GM19372 (cell line): ENCODE data around the gene SOX18.
"Not testable (repeated sequence)": the region's sequence is repeated elsewhere in the genome, so short reads cannot be mapped to it uniquely, and the experiment has no call there.

Source experiments
- ATAC-seq: cut with Tn5 transposase; IDR thresholded peaks from one replicate; pipeline ENCODE4 v1.9.1; 2021; ENCODE audit warnings: mild to moderate bottlenecking, low read depth, moderate library complexity; ENCODE audit not compliant: unreplicated experiment

Gene SOX18

GRCh38 chr20:64025101-64025825, 24.2 kb downstream of the SOX18 start:
- no peak for ATAC-seq

GRCh38 chr20:64024141-64024990, 25.1 kb downstream of the SOX18 start:
- no peak for ATAC-seq

DNA sequence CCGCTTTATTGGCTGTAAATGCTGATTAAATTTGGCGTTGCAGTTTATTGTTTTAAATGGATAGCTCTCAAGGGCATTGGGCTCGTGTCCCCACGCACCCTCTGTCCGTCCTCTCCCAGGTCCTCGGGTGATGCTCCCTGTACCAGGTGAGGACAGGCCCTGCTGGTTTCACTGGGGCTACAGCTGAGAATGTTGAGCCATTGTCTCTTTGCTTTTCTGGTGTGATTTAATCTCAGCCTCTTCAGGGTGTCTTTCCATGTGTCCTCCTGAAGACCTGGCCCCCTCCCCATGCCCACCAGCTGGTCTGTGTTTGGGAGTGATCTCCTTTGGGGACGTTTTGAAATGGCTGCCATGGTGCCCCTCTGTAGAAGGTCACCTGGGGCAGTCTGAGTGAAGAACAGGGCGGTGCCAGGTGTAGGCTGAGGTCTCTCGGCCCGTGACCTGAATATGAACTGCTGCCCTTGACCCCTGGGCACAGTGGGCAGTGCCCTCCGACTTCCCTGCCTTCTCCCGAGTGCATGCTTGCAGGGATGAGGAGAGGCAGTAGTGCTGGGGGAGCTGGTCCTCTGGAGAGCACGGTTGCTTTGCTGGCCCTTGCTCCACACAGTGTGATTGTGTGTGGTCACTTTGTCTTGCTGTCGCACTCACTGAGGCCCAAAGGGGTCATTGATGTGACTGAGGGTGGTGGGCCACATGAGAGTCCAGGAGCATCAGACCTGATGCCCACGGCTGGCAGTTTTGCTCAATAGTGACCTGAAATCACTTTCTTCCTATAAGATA, 25.9 kb downstream of the SOX18 start:
- ATAC-seq = no peak

DNA sequence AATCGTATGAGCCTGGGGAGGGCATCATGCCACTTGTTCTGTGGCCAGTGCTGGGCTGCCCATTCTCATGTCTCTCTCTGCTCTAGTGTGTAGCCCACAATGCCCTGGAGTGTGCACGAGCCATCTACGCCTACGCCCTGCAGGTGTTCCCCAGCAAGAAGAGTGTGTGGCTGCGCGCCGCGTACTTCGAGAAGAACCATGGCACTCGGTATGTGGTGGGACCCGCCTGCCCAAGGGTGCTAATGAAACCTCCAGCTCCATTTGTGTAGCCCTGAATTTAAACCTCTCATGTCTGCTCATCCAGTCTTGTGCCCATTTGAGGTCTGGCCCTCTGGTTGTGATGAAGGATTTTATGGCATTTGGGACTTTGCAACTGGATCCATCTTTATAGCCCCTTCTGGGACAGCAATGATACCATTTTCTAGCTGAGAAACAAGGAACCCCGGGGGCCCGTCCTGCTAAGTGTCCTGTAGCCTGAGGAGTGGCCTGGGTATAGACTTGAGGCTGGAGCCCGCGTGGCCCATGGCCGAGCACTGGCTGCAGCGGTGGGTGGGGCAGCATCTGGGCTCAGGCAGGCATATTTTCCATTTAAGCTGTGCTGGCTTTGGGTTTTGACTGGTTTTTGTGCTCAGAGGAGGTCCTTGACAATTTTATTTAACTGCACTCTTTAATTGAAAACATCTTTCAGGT, 26.6 kb downstream of the SOX18 start:
- no peak for ATAC-seq

DNA sequence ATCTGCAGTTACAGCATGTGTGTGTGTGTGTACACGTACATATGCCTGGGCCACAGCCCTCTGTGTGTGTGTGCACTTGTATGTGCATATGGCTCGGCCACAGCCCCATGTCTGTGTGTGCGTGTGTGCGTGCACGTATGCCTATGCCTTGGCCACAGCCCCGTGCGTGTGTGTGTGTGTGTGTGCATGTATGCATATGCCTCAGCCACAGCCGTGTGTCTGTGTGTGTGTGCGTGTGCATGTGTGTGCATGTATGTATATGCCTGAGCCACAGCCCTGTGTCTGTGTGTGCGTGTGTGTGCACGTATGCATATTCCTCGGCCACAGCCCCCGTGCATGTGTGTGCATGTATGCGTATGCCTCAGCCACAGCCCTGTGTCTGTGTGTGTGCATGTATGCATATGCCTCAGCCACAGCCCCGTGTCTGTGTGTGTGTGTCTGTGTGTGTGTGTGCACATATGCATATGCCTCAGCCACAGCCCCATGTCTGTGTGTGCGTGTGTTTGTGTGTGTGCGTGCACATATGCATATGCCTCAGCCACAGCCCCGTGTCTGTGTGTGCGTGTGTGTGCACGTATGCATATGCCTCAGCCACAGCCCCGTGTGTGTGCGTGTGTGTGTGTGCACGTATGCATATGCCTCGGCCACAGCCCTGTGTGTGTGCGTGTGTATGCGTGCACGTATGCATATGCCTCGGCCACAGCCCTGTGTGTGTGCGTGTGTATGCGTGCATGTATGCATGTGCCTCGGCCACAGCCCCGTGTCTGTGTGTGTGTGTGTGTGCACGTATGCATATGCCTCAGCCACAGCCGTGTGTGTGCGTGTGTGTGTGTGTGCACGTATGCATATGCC, 28.1 kb downstream of the SOX18 start:
- no peak for ATAC-seq

DNA sequence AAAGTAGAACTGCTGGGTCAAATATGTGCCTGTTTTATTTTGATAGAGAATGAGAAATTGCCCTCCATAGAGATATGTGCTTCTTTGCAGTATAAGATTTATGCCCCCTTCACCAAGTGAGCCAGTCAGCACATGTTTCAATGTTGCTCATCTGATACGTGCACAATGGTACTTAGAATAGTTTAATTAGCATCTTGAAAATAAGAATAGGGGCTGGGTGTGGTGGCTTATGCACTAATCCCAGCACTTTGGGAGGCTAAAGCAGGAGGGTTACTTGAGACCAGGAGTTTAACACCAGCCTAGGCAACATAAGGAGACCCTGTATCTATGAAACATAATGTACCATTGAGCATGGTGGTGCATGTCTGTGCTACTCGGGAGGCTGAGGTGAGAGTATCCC, 33.8 kb downstream of the SOX18 start:
- ATAC-seq = no peak

DNA sequence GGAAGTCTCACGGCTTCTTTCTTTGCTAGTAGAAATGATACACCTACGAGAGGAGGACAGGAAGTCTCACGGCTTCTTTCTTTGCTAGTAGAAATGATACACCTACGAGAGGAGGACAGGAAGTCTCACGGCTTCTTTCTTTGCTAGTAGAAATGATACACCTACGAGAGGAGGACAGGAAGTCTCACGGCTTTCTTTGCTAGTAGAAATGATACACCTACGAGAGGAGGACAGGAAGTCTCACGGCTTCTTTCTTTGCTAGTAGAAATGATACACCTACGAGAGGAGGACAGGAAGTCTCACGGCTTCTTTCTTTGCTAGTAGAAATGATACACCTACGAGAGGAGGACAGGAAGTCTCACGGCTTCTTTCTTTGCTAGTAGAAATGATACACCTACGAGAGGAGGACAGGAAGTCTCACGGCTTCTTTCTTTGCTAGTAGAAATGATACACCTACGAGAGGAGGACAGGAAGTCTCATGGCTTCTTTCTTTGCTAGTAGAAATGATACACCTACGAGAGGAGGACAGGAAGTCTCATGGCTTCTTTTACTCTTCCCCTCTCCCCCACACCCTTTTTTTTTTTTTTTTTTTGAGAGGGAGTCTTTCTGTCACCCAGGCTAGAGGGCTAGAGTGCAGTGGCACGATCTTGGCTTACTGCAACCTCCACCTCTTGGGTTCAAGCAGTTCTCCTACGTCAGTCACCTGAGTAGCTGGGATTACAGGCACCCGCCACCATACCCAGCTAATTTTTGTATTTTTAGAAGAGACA, 36.9 kb downstream of the SOX18 start:
- ATAC-seq = not testable (repeated sequence)

- no peak for ATAC-seq
Observed at GRCh38 chr20:64011366-64011779, 38.1 kb downstream of the SOX18 start.

- ATAC-seq = no peak
Observed at GRCh38 chr20:64010711-64011237, 38.7 kb downstream of the SOX18 start.

GRCh38 chr20:64009811-64010387, 39.5 kb downstream of the SOX18 start:
- no peak for ATAC-seq

- no peak for ATAC-seq
Observed at GRCh38 chr20:64006902-64007301, 42.5 kb downstream of the SOX18 start.

DNA sequence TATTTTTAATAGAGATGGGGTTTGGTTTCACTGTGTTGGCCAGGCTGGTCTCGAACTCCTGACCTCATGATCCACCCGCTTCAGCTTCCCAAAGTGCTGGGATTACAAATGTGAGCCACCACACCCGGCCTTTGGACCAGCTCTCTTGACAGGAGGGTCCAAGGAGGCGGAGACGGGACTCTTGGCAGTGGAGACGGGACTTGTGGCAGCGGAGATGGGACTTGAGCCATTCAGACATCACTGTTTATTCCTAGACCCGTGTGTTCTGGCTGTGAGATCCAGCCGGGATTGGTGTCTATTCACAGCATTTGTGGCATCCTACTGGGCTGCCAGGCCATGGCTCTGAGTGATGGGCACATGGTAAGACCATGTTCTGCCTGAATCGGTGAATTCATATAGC, 42.9 kb downstream of the SOX18 start:
- ATAC-seq = no peak

DNA sequence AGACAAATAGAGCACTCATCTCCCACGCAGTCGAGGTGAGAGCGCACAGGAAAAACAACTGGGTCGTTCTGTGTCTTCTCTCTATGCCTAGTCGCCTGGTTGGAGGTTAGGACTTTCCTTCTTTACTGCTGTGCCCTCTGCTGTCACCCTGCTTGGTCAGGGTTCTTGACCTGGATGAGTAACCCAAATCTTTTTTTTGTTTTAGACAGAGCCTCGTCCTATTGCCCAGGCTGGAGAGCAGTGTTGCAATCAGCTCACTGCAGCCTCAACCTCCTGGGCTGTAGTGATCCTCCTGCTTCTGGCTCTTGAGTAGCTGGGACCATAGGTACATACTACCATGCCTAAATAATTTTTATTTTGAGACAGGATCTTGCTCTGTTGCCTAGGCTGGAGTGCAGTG, 44.0 kb downstream of the SOX18 start:
- no peak for ATAC-seq

DNA sequence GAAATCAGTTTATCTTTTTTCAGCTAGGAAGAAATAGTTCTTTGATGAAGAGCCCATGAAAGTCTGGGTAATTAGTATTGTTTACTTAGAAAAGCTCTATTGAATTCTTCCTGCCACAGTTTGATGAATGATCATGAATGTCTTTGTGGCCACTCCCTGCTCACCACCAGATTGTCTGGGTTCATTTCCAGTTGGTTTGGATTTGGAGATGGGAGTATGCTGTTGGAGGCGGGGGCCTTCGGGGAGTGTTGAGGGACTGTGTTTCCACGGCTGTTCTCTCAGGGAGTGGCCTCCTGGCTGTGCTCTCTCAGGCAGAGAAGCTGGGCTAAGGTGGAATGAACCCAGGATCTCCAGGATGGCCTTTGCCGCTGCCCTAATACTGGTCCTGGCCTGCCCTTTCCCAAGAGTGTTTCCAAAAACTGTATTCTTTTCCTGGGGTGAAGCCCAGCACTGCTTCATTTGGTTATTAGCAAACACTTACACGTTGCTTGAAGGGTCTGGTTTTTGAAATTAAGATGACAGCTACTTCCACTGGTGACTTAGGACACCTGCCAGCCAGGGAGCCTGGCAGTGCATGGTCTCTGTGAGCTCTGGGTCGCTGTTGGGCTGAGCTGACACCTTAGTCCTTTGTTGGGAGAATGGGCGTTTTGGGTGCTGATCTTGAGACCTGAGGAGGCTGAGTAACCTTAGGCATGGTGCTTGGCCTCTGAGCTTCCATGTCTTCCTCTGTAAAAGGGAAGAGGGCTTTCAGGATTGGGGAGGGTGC, 45.3 kb downstream of the SOX18 start:
- no peak for ATAC-seq

DNA sequence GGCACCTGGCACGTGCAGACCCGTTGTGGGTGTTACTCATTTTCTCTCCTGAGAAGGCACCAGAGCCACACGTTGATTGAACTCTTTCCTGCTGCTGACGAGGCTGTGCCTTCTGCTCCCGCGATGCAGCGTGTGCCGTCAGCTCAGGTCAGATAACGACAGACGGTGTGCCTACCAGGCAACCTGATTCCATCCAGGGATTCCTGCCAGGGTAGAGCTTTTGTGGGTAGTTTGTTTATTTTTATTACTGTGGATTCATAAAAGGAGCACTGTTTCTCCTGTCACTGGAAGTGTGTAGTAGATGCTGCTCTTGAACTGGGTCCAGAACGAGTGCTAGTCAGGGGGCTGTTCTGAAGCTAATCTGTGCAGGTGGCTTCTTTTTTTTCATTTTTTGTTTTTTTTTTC, 47.8 kb downstream of the SOX18 start:
- no peak for ATAC-seq

DNA sequence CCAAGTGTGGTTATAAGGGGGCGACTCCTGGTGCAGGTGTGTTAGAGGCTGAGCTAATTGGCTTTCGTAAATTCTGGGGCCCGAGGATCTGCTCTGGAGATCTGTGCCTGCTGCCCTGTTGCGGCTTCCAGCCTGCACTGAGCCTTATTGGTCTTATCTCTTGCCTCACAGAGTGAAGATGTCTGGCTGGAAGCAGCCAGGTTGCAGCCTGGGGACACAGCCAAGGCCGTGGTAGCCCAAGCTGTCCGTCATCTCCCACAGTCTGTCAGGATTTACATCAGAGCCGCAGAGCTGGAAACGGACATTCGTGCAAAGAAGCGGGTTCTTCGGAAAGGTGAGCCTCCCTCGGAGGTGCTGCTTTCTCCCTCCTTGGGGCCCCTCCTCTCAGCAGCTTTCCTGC, 48.5 kb downstream of the SOX18 start:
- no peak for ATAC-seq
